Activated CD4-positive, CD25-positive, alpha-beta regulatory T cell treated with anti-CD3 and anti-CD28 coated beads, Interleukin-2, amount 50 U/mL, for 24 hours (primary cell): ENCODE data around the gene RYR2.

Experiments used
- ATAC-seq, 2 donors: fragments of 150-1000 bp; cut with Tn5 transposase; one replicate each; pipeline ENCODE4 v1.10.0; 2021; ENCODE audit warnings: mild to moderate bottlenecking in 1 of 2, moderate library complexity in 1 of 2

Gene RYR2

GRCh38 chr1:237383791-237384190 is 341.8 kb downstream of the RYR2 start:
- no peak for ATAC-seq

DNA sequence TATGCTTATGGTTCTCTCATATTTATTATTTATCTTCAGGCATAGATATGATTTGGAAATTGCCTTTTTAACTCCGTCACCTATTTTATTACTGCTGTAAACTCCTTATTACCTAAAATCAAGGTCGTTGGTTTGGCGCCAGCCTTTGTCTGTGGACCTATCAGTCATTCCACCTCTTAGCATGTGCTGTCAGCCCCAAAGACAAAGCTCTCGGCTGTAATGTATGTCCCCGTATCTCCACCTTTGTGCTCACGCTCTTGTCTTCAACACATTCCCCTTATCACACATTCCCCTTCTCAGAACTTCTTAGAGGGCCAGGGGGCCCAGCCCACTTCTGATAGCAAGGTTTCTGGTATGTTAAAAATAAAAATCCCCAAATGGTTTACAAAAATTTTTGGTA is 342.2 kb downstream of the RYR2 start:
- no peak for ATAC-seq

- no peak for ATAC-seq
Measured at GRCh38 chr1:237386362-237387143, 344.6 kb downstream of the RYR2 start.

DNA sequence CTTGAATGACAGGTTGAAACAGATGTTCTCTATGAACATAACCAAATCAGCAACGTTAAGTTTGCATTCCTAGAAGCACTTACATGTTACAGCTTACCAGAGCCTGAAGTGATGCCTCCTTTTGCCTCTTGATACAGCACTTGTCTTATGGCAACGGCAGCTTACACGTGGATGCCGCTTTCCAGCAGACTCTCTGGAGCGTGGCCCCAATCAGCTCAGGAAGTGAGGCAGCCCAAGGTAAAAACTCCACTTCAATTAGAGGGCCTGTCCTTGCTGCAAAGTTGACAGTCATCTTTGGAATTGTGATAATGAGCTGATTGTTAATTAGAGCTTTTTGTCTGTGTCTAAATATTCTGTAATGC is 345.1 kb downstream of the RYR2 start:
- no peak for ATAC-seq

DNA sequence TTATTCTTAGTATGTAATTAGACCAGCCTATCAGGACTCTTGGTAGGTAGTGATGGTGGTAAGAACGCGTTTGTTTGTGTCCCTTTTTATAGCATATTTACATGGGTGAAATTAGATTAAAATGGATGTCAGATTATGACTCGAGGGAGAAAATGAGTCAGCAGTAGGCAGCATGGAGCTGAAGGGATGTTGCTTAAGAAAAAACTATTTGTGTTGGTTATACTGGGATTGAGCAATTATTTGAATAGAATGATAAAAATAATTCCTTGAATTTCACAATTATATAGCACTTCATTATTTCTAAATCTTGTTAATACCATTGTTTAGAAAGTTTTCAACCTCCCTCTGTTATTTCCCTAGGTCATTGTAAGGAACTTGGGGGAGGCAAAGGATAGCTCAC is 348.8 kb downstream of the RYR2 start:
- ATAC-seq, result no peak

GRCh38 chr1:237393632-237394031 is 351.6 kb downstream of the RYR2 start:
- no peak for ATAC-seq

- ATAC-seq, result no peak
Measured at GRCh38 chr1:237394281-237394680, 352.3 kb downstream of the RYR2 start.

DNA sequence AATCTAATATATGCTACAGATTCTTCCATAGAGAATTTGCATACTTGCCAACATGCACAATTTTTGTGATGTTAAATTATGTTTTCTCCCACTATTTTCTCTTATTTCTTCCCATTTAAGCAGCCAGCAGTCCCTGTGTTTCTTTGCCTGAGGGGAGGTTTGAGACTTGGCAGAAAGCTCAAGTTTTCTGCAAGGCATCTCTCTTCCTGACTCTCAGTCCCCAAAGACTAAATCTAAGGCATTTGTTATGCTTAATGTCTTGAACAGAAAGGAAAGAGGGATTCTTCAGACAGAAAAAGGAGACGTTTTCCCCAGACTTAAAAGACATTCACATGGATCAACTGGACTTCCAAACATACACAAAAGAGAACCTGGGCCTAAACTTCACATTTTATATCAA is 354.4 kb downstream of the RYR2 start:
- ATAC-seq, result no peak

- no peak for ATAC-seq
Measured at GRCh38 chr1:237398751-237399150, 356.8 kb downstream of the RYR2 start.

DNA sequence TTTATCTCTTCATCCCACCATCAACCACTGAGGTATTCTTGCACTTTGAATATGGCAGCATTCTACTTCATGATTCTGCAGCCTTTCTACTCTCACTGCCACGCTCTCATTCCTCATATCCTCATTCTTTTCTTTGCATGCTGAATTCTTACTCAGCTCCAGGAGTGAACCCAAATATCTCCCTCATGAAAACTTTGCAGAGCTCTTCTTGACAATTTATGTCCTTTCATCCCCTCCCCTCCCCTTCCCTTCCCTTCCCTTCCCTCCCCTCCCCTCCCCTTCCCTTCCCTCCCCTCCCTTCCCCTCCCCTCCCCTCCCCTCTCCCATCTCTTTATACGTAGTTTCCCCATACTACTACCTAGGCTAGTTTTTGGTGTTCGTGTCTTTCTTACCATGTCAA is 363.9 kb downstream of the RYR2 start:
- no peak for ATAC-seq

DNA sequence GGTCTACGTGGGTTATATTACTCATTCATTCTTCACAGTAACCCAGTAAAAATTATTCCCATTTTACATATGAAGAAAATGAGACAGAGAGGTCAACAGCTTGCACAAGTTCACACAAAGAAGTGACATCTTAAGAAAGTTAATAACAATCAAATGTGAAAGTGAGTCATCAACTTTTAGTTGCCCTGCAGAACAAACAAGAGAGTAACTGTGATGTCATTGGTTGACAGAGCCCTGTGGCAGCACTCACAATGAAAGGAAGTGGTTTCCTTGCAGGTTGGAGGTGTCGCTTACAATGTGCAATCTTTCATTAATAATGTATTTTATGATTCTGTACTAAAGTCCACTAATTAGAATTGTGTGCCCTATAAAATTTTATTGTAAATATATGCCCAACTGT is 369.6 kb downstream of the RYR2 start:
- peak; percentile 51 to 67 for ATAC-seq

GRCh38 chr1:237416924-237417655 is 375.1 kb downstream of the RYR2 start:
- no peak for ATAC-seq

DNA sequence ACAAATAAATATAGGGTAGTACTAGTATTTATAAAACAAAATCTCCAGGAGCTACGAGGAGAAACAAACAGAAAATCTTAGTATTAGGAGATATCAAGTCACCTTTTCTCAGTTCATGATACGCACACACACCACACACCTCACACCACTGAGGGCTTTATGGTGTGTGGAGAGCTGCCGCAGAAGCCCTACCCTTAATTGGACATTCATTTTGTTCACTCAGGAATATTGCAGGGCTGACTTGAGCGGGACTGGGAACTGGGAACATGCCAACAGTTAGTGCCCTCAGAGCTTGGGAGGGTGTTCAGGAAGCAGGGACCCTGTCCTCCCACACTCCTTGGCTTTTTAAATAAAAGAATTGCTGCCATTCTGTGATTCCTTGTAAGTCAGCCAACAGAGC is 386.8 kb downstream of the RYR2 start:
- ATAC-seq, result no peak

- no peak for ATAC-seq
Measured at GRCh38 chr1:237429252-237429651, 387.3 kb downstream of the RYR2 start.

DNA sequence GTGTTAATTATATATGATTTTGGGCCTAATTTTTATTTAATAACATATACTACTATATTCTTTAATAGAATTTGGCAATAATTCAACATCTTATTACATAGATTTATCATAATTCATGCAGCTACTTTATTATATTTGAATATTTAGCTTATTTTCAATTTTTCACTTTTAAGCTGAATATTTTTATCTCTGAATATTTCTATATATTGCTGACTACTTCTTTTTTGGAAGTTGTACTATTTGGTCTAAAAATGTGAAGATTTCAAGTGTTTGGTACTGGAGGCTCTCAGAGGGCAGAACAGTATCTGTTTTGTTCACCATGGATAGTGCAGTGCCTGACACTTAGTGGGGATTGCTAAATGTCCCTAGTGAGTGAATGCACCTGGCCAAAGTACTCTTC is 389.5 kb downstream of the RYR2 start:
- no peak for ATAC-seq

- ATAC-seq, result no peak
Measured at GRCh38 chr1:237440346-237440745, 398.4 kb downstream of the RYR2 start.

DNA sequence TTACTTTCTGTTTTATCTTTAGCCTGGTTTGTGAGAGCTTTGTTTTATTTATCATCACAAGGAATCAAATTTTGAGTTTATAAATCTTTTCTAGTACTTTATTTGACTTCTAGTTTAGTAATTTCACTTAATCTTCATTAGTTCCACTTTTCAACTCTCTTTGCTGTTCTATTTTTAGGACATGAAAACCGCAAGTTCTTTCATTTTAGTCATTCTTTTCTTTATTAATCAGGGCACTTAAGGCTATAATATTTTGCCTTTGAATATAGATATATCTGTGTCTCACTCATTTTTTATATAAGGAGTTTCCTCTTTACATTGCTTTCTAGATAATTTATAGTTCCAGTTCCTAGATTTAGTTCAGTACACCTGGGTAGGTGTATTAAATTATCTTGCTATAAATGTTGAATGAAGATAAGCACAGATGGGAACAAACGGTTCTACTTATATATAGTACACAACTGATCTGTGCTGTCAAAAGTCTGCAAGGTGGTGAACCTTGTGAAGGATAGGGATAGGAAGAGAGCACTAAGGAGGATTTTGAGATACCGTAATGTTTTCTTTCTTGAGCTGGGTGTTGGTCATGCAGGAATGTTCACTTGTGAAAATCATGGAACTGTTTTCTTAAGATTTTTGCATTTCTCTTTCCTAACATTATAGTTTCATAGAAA is 402.3 kb downstream of the RYR2 start:
- ATAC-seq, result no peak

- no peak for ATAC-seq
Measured at GRCh38 chr1:237448042-237448441, 406.1 kb downstream of the RYR2 start.

- no peak for ATAC-seq
Measured at GRCh38 chr1:237457573-237457972, 415.6 kb downstream of the RYR2 start.

GRCh38 chr1:237467320-237467719 is 425.3 kb downstream of the RYR2 start:
- no peak for ATAC-seq

DNA sequence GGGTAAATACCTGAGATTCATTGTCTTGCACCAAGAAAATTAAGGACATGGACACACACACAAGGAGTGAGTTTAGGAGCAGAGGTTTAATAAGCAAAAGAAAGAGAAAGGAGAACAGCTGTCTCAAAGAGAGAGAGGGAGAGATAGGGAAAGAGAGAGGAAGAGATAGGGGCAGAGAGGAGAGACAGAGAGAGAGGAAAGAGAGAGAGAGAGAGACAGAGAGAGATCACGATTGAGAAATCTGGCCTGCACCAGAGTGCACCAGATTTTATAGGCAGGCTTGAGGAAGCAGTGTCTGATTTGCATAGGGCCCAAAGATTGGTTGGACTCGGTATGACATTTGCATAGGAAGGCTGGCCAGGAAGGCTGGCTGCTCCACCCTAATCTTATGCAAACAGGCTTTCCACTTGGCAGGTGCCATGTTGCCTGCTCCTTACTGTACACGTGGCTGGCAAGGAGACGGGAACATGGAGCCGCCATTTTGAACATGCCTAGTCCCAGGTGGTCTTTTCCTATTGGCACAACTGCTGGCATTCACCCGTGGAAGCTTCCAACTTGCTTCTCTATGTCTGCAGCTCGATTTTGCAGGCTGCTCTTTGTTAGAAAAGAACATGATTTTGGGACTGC is 428.8 kb downstream of the RYR2 start:
- no peak for ATAC-seq

GRCh38 chr1:237471377-237471776 is 429.4 kb downstream of the RYR2 start:
- ATAC-seq, result no peak

DNA sequence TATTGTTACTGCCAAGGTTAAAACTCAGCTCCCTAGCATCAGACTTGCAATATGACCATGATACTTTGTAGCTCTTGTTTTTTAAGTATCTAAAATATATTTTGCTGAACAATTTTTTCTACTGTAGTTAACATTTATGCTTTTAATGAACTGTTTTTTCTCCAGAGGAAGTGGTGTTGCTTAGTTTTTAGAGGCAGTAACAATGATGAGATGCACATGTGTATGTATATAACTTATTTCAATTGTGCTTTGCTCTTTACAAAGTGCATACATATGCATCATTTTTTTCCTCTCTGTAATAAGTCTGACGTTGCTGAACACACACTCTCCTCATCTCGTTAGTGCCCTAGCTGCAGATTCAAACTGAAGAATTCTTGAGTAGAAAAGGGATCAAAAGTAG is 430.0 kb downstream of the RYR2 start:
- ATAC-seq, result no peak

GRCh38 chr1:237473854-237474253 is 431.9 kb downstream of the RYR2 start:
- no peak for ATAC-seq
